ENCODE measurements around the gene RFX8. TPM values are rescaled to one million over a fixed set of nuclear protein-coding genes. Genes with fewer than 3 reads are reported as not detected.

Gene RFX8
- total and polyA plus RNA-seq, 2 of the 8 experiments (the other 6 are each of a cell fraction or from before 2014, with no cell fraction given) = 0.60 to 0.97 TPM

- TF ChIP-seq CHD7 (IDR thresholded peaks at IDR 0.05; ENCODE audit: insufficient replicate concordance, low read length) = no peak
- TF ChIP-seq POLR2A (IDR thresholded peaks at IDR 0.05; ENCODE audit: control extremely low read depth in 1 of 2, low read depth in 2 of 2, low read length in 2 of 2) = no peak
- TF ChIP-seq CREB1 (IDR thresholded peaks at IDR 0.05) = no peak
- TF ChIP-seq HDAC2 (IDR thresholded peaks at IDR 0.05; ENCODE audit: borderline replicate concordance in 1 of 2, low read depth in 2 of 2, low read length in 2 of 2) = no peak
- no peak for TF ChIP-seq EZH2 (IDR thresholded peaks at IDR 0.05; ENCODE audit: low read depth, low read length, severe bottlenecking)
- no peak for TF ChIP-seq RXRA (IDR thresholded peaks at IDR 0.05; ENCODE audit: insufficient read depth, low read depth, low read length)
Measured at GRCh38 chr2:101479810-101480209, 4.9 kb upstream of the RFX8 start (continued).

Data from H1 (cell line).